Activated CD4-positive, alpha-beta T cell treated with anti-CD3 and anti-CD28 coated beads for 36 hours (primary cell): Measurements from ENCODE around the gene CHST15. TPM values are rescaled to one million over a fixed set of nuclear protein-coding genes. Genes with fewer than 3 reads are reported as not detected.

Experiments used
- ATAC-seq: fragments of 200-7000 bp; cut with Tn5 transposase; one replicate; pipeline ENCODE4 v1.10.0; 2021; ENCODE audit warnings: mild to moderate bottlenecking, moderate library complexity
- CTCF ChIA-PET: fragments of 350-600 bp; sonication (Branson Sonifier 250); formaldehyde crosslinking; loops from one replicate; lab custom pipeline; 2021; ENCODE audit warnings: antibody characterized with exemption; lab: Charles Lee
- POLR2A ChIA-PET: fragments of 350-600 bp; sonication (Branson Sonifier 250); formaldehyde crosslinking; loops from one replicate; lab custom pipeline; 2021; ENCODE audit warnings: antibody characterized with exemption, inconsistent platforms; lab: Charles Lee
- DNase-seq: peaks from one replicate; pipeline ENCODE4 v3.0.0-alpha.2; 2020
- H3K27ac Mint-ChIP-seq: one replicate; pipeline ENCODE4 v1.8.0; 2021; ENCODE audit warnings: mixed read lengths
- H3K27me3 Mint-ChIP-seq: one replicate; pipeline ENCODE4 v1.8.0; 2021; ENCODE audit warnings: mixed read lengths
- H3K36me3 Mint-ChIP-seq: one replicate; pipeline ENCODE4 v1.8.0; 2021; ENCODE audit warnings: low read depth, mixed read lengths
- H3K4me1 Mint-ChIP-seq: one replicate; pipeline ENCODE4 v1.8.0; 2021; ENCODE audit warnings: mixed read lengths
- H3K4me3 Mint-ChIP-seq: one replicate; pipeline ENCODE4 v1.8.0; 2021; ENCODE audit warnings: mild to moderate bottlenecking, moderate library complexity, mixed read lengths
- H3K9me3 Mint-ChIP-seq: one replicate; pipeline ENCODE4 v1.8.0; 2021; ENCODE audit warnings: low read depth, mixed read lengths
- intact Hi-C, 2 experiments: fragments of 100-400 bp; cut with DNase I in 1 of 2; cut with micrococcal nuclease in 1 of 2; formaldehyde crosslinking; loops; one replicate each; pipeline versions ENCODE4 v1.14.2 to v1.15.1; 2022 to 2024; cut with DNase I, micrococcal nuclease
- total RNA-seq, 2 experiments: library from RNA; stranded (reverse); gene quantifications; one replicate each; pipeline ENCODE4 v1.2.3, GENCODE V29; 2021

The CHST15 gene
- total RNA-seq, 2 experiments from 2014 or later = 0.40 to 0.43 TPM

DNA sequence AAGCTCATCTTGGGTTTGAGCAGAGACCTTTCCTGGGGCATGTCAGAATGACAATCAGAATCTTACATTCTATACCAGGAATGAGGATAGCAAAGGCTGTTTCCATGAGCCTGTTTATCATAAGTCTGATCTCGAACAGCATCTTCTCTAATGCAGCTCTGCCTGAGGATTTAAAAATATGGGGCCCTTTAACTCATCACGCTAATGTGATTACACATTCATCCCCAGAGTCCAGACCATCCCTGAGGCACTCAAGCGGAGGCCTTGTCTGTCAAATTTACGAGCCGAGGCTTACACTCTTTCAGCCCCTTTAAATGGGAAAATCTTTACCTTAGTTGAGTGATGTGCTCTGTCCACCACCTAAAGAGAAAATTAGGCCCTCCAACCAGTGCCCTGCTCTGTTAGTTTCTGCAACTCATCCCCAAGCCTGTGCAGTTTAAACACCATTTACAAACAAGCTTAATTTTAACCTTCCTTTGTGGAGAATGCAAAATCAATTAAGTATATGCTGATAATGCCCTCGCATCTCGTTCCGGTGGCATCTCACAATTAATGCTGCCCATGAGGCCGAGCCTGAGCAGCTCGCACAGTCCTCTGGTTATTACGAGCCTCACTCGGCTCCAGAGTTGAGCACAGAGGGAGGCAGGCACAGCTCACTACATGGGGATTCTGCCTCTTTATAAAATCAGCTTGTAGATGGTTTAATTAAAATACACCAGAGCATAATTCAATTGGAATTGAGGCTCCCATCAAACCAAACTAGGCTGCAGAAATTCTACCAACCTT is 16.0 kb downstream of the CHST15 start:
- POLR2A ChIA-PET = no interaction called here
- peaks cover 4% of the 10 kb centered on the region for H3K4me1 Mint-ChIP-seq
- H3K9me3 Mint-ChIP-seq = no peaks in the 10 kb centered on the region
- peaks cover 3% of the 10 kb centered on the region for H3K27me3 Mint-ChIP-seq
- DNase-seq (no peak), ATAC-seq (no peak)
- H3K4me3 Mint-ChIP-seq = no peak overlapping the region
- H3K27ac Mint-ChIP-seq = no peak overlapping the region
- H3K36me3 Mint-ChIP-seq = no peaks in the 10 kb centered on the region
- intact Hi-C loops = no loop called here
- CTCF ChIA-PET = no interaction called here

DNA sequence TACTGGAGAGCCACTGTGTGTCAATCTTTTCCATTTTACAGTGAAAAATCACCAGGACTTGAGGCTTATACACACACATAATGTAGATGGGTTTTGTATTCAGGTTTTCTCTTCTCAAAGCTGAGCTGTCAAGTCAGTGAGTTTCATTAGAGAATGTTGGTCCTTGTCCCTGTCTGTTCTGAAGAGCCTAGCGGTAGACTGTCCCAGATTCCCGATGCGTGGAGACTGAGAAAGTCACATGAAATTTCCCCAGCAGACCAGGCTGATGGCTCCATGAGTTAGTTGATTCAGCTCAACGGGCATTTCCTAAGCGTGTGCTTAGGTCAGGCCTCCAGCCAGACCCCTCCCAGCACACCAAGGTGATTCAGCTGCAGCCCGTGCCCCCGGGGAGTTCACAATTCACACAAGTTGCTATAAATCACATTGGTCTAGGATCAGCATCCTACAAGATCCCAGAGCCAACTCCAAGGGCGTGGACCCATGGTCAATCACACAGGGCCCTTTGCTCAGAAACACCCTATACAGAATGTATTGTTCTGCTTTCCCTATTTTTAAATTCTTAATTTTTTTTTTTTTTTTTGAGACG is 17.2 kb downstream of the CHST15 start:
- Mint-ChIP-seq H3K4me3 (no peak overlapping the region), H3K27me3 (peaks cover 5% of the 10 kb centered on the region), H3K36me3 (no peaks in the 10 kb centered on the region), H3K27ac (no peak overlapping the region), H3K4me1 (peaks cover 4% of the 10 kb centered on the region), H3K9me3 (no peaks in the 10 kb centered on the region)
- POLR2A ChIA-PET = no interaction called here
- CTCF ChIA-PET = no interaction called here
- intact Hi-C loops = no loop called here
- ATAC-seq = no peak
- no peak for DNase-seq

DNA sequence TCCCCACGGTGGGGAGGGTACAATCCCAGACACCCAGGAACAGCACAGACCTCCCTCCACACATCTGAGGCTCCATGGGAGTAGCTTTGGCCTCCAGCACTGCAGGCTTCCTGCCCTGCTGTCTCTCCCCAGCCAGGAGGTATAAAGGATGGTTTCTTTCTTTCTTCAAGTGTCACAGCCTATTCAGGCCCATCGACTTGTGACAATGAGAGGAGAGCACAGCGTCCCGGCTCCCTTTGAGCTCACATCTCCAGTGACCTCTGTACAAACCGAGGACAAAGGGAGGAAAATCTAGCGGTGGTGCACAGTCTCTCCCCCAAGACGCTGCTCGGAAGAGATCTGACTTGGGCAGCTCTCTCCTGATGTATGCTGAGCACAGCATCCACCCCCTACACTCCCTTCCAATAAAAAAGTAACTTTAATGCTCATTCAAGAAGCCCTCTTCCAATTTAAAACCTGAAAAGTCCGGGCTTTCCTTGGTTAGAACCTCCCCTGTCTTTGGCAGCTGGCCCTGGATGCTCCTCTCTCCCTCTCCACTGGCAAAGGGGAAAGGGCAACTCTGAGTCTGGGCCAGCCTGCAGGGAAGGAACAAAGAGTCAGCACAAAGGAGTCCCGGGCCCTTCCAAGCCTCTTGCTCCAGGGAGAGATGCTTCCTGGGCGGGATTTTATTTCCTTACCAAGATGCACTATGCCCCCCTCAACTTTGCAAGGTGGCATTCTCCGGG is 18.0 kb downstream of the CHST15 start:
- intact Hi-C loops = no loop called here
- no peaks in the 10 kb centered on the region for H3K36me3 Mint-ChIP-seq
- ATAC-seq = no peak
- ChIA-PET POLR2A (no interaction called here), CTCF (no interaction called here)
- no peak overlapping the region for H3K4me3 Mint-ChIP-seq
- no peak for DNase-seq
- H3K9me3 Mint-ChIP-seq = no peaks in the 10 kb centered on the region
- no peak overlapping the region for H3K27ac Mint-ChIP-seq
- H3K4me1 Mint-ChIP-seq = peaks cover 4% of the 10 kb centered on the region
- peaks cover 5% of the 10 kb centered on the region for H3K27me3 Mint-ChIP-seq

DNA sequence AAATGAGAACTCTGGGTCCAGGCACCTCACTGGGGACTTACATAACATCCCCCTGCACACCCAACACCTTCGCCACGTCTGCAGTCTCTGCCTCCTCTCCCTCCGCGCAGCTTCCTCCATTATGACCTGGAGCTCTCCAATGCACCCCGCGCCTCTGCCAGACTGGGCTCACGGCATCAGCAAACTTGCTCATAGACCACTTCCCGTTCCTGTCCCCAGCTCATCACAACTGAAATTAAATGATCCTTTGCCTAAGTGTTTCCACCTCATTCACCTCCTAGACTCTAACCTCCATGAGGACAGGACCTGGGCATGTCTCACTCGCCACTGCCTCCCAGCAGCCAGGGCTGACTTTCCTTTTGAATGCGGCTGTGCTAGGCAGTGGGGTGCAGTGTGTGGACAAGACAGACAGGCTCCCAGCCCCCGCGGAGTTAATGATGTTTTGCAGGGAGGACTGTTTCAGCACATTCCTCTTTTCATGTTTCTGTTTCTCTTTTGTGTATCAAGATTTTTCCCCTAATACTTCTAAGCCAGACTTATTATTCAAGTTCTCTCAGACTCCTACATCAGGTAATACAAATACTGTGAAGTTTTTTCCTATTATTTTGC is 18.8 kb downstream of the CHST15 start:
- intact Hi-C loops = no loop called here
- peak; percentile 49 for ATAC-seq
- peaks cover 4% of the 10 kb centered on the region for H3K4me1 Mint-ChIP-seq
- ChIA-PET POLR2A (no interaction called here), CTCF (interaction anchor here (0.5 kb wide), 1 partner anchor 12 kb away, joined by 5 read pairs; no protein-coding TSS in a partner anchor)
- H3K27ac Mint-ChIP-seq = no peak overlapping the region
- H3K36me3 Mint-ChIP-seq = no peaks in the 10 kb centered on the region
- peaks cover 5% of the 10 kb centered on the region for H3K27me3 Mint-ChIP-seq
- no peaks in the 10 kb centered on the region for H3K9me3 Mint-ChIP-seq
- no peak overlapping the region for H3K4me3 Mint-ChIP-seq
- DNase-seq = peak; percentile 37

DNA sequence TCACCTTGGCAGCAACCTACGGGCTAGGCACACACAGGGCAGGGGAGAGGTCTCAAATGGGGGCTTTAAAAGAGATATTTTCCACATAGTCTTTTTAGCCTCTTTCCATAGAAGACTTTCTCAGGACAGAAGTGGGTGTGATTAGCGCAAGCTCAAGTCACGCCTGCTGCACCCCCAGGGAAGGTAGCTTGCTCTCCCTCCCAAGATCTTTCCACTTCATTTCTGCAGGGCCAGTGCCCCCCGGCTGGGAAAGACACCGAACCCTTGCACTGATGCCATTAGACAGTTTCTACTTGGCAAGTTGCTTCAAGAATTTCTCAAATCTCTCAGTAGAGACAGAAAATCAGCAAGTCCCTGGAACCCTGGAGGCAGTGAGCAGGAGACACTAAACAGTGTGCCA is 19.4 kb downstream of the CHST15 start:
- ChIA-PET POLR2A (no interaction called here), CTCF (interaction anchor here (0.5 to 0.8 kb wide), 2 partner anchors 12 to 79 kb away, joined by 3 to 5 read pairs; no protein-coding TSS in a partner anchor)
- intact Hi-C loops = no loop called here
- no peak for ATAC-seq
- Mint-ChIP-seq H3K9me3 (no peaks in the 10 kb centered on the region), H3K4me3 (no peak overlapping the region), H3K27ac (no peak overlapping the region), H3K27me3 (peaks cover 5% of the 10 kb centered on the region), H3K36me3 (no peaks in the 10 kb centered on the region), H3K4me1 (peaks cover 4% of the 10 kb centered on the region)
- DNase-seq = no peak

DNA sequence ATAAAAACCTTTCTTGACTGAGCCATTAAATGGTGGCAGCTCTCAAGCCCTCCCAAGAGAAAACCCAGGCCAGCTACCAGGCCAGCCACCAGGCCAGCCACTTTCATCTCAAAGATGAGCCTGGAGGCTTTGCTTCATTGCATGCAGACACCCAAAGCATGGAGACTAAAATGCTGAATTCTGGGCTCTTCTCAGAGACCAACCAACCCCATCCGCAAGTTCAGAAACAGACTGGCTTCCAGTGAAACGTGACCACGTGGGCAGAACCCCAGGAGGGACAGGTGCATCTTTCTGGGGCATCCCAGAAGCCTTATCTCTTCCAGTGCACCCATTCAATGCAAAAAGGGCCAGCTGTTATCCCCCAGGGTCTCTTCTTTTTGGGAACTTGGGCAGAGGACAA is 20.9 kb downstream of the CHST15 start:
- H3K27ac Mint-ChIP-seq = no peak overlapping the region
- no peak overlapping the region for H3K4me3 Mint-ChIP-seq
- H3K36me3 Mint-ChIP-seq = no peaks in the 10 kb centered on the region
- POLR2A ChIA-PET = no interaction called here
- CTCF ChIA-PET = no interaction called here
- no peak for DNase-seq
- H3K4me1 Mint-ChIP-seq = peaks cover 4% of the 10 kb centered on the region
- no peak for ATAC-seq
- peaks cover 5% of the 10 kb centered on the region for H3K27me3 Mint-ChIP-seq
- intact Hi-C loops = no loop called here
- H3K9me3 Mint-ChIP-seq = no peaks in the 10 kb centered on the region

DNA sequence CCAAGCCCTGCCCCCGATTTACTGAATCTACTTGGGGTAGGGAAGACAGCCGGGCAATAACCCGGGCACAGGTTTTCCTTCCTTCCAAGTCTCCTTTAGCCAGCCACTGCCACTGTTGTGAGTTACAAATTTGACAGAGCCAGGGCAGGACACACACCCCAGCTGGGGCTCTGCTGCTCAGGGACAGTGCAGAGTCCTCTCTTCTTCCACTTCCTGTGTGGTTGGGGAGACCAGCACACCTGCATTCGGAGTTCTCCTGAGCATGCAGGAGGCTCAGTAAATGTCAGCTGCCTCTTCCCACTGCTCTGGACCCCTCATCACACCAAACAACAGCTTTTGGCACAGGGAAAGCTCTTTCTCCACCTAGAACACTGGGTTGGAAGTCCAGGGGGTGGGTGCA is 21.3 kb downstream of the CHST15 start:
- H3K9me3 Mint-ChIP-seq = no peaks in the 10 kb centered on the region
- ATAC-seq = no peak
- no peak overlapping the region for H3K4me3 Mint-ChIP-seq
- CTCF ChIA-PET = no interaction called here
- H3K27ac Mint-ChIP-seq = no peak overlapping the region
- no peaks in the 10 kb centered on the region for H3K36me3 Mint-ChIP-seq
- H3K27me3 Mint-ChIP-seq = peaks cover 5% of the 10 kb centered on the region
- POLR2A ChIA-PET = no interaction called here
- DNase-seq = no peak
- intact Hi-C loops = no loop called here
- peaks cover 4% of the 10 kb centered on the region for H3K4me1 Mint-ChIP-seq

DNA sequence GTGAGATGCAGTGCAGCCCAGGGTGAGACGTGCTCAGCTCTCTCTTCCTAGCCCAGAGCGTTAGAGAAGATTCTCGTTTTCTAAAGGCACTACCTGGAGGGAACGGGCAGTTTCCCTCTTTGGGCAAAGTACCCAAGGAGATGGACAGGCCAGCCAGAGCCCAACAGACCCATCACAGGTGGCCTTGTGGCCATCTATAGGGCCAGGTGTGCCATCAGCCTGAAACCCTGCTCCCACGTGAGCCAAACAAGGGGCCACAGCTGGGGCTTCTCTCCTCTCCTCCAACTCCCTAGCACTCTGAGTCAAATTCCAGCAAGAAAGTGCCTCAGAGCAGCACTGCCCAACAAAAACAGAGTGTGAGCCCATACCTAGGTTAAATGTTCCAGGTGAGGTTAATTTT is 22.3 kb downstream of the CHST15 start:
- H3K27me3 Mint-ChIP-seq = peaks cover 5% of the 10 kb centered on the region
- no peaks in the 10 kb centered on the region for H3K36me3 Mint-ChIP-seq
- H3K27ac Mint-ChIP-seq = no peak overlapping the region
- ATAC-seq (no peak), DNase-seq (no peak)
- POLR2A ChIA-PET = no interaction called here
- CTCF ChIA-PET = no interaction called here
- H3K4me3 Mint-ChIP-seq = no peak overlapping the region
- no peaks in the 10 kb centered on the region for H3K9me3 Mint-ChIP-seq
- intact Hi-C loops = no loop called here
- peaks cover 10% of the 10 kb centered on the region for H3K4me1 Mint-ChIP-seq

DNA sequence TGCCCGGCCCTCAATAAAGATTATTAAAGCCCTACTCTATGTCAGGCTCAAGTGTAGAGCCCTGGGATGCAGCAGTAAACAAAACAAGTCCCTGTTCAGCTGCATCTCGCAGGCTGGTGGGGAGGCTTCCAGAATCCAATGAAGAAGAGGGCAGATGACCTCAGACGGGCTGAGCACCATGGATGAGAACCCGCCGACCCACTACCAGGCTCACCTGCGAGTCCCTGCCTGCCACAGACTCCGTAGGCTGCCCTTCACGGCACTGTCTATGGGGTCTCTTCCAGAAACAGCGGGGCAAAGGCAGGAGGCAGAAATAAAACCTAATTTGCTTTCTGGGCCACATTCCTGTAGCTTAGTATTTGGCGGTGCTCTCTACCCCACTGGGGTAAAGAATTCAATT is 22.7 kb downstream of the CHST15 start:
- H3K4me3 Mint-ChIP-seq = no peak overlapping the region
- no peak overlapping the region for H3K27ac Mint-ChIP-seq
- DNase-seq = no peak
- H3K4me1 Mint-ChIP-seq = peaks cover 13% of the 10 kb centered on the region
- no peaks in the 10 kb centered on the region for H3K36me3 Mint-ChIP-seq
- H3K9me3 Mint-ChIP-seq = no peaks in the 10 kb centered on the region
- CTCF ChIA-PET = no interaction called here
- intact Hi-C loops = no loop called here
- H3K27me3 Mint-ChIP-seq = peaks cover 8% of the 10 kb centered on the region
- no peak for ATAC-seq
- POLR2A ChIA-PET = no interaction called here

DNA sequence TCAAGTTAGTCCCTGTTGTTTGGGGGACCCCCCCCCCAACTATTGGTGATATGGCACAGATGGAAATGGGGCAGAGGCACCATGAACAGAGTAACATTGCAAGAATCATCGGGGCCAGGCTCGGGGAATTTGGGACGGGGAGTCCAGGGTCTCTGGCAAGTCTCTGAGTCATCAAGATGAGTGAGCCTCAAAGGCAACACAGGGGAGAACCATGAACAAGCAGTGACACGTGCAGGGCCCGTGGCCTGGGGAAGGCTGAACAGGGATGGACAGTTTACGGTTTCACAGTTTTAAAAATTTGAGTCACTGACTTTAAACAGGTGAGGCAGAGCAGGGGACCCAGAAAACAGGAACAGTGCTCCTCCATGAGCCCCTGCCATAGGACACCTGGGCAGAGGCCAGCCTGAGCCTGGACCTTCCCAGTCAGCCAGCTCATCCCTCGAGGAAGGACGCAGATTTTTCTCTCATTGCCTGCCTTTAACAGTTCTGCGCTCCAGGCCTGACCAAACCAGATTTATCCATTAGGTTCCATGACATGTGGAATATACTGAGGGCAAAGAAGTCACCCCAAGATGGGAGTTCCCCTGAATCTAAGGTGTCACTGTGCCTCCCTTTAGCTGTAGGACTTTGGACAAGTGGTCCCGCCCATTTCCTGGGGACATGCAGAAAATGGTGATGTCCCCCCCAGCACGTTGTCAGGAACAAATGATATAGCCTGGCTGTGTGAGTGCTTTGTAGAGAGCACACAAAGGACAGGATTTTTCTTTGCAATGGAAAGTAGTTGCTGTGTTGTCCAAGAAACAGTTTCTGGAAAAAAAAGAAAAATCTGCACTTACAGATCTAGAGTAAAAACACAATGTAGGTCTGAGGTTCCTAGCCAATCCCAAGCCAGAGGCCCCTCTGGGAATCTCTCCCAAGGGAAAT is 23.8 kb downstream of the CHST15 start:
- CTCF ChIA-PET = no interaction called here
- intact Hi-C loops = no loop called here

DNA sequence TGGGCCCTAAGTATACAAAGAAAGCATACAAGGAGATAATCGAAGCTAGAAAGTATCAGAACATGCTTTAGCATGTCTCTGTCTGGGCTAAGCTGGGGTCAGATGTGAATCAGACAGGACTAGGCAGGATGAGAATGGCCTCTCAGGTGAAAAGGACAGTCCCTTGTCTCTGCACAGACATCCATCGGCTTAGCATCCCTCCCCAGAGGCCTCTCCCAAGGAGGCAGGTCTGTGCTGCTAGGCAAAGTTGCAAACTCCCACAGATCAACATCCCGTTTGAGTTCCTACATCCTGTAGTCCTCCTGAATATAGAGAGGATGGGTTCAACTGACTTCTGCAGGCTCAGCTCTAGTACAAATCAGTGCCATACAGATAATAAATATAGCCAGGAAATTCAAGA is 24.5 kb downstream of the CHST15 start:
- H3K9me3 Mint-ChIP-seq = no peaks in the 10 kb centered on the region
- DNase-seq (no peak), ATAC-seq (no peak)
- ChIA-PET CTCF (no interaction called here), POLR2A (no interaction called here)
- H3K27ac Mint-ChIP-seq = no peak overlapping the region
- intact Hi-C loops = no loop called here
- H3K4me3 Mint-ChIP-seq = no peak overlapping the region
- peaks cover 8% of the 10 kb centered on the region for H3K27me3 Mint-ChIP-seq
- peaks cover 21% of the 10 kb centered on the region for H3K4me1 Mint-ChIP-seq
- no peaks in the 10 kb centered on the region for H3K36me3 Mint-ChIP-seq

More for the DNA sequence above, 23.8 kb downstream of the CHST15 start:
- Mint-ChIP-seq H3K36me3 (no peaks in the 10 kb centered on the region), H3K27me3 (peaks cover 8% of the 10 kb centered on the region), H3K9me3 (no peaks in the 10 kb centered on the region), H3K27ac (no peak overlapping the region), H3K4me3 (no peak overlapping the region), H3K4me1 (peaks cover 19% of the 10 kb centered on the region)
- DNase-seq (no peak), ATAC-seq (no peak)
- POLR2A ChIA-PET = no interaction called here
